ENCODE data around the gene PDGFC. TPM values are rescaled to one million over a fixed set of nuclear protein-coding genes. Genes with fewer than 3 reads are reported as not detected.

PDGFC gene
- total and polyA plus RNA-seq, 2 of the 8 experiments (the other 6 are each of a cell fraction or from before 2014, with no cell fraction given), result 0.65 to 2.7 TPM

GRCh38 chr4:156888762-156889161 is 82.8 kb downstream of the PDGFC start:
- FAIRE-seq, result no peak
- CTCF ChIA-PET (ENCODE audit: partially characterized antibody), result no interaction called here
- TF ChIP-seq POLR2AphosphoS5 (IDR thresholded peaks at IDR 0.05; ENCODE audit: low read depth, low read length) (no peak), SIRT6 (IDR thresholded peaks at IDR 0.05; ENCODE audit: low read length) (no peak), CTCF (IDR thresholded peaks at IDR 0.05; ENCODE audit: control extremely low read depth in 1 of 3, insufficient read depth in 1 of 3, low read depth in 1 of 3, low read length in 3 of 3) (no peak), ASH2L (IDR thresholded peaks at IDR 0.05; ENCODE audit: low read length) (no peak), CBX5 (IDR thresholded peaks at IDR 0.05; ENCODE audit: low read depth, low read length) (no peak), BCL11A (IDR thresholded peaks at IDR 0.05; ENCODE audit: low read depth in 2 of 2, low read length in 2 of 2) (no peak), TEAD4 (IDR thresholded peaks at IDR 0.05; ENCODE audit: low read depth, low read length) (no peak), SUZ12 (IDR thresholded peaks at IDR 0.05; ENCODE audit: low read length) (no peak), NRF1 (IDR thresholded peaks at IDR 0.05; ENCODE audit: low read depth, low read length) (no peak)

More at GRCh38 chr4:156888762-156889161, 82.8 kb downstream of the PDGFC start:
- no peak for DNase-seq (ENCODE audit: low read depth in 1 of 2, low spot score in 2 of 2)
- H3K9ac ChIP-seq (replicated peaks in 1 of 4; ENCODE audit: extremely low read depth in 1 of 4, low read depth in 3 of 4, low read length in 3 of 4), result no peak overlapping the region
- no peak overlapping the region for H2AFZ ChIP-seq (ENCODE audit: low read length)
- H3K79me1 ChIP-seq (ENCODE audit: low read depth, low read length), result no peaks in the 10 kb centered on the region
- H3K14ac ChIP-seq (ENCODE audit: insufficient read length), result no peak overlapping the region
- H4K8ac ChIP-seq (ENCODE audit: extremely low read depth, insufficient read depth, low read length), result no peak overlapping the region
- no peak overlapping the region for H3K23ac ChIP-seq (ENCODE audit: insufficient read length)
- no peak overlapping the region for H3K56ac ChIP-seq (replicated peaks; ENCODE audit: insufficient read length, low read depth, low read length)
- H3K27ac ChIP-seq (ENCODE audit: low read depth, low read length), result no peak overlapping the region
- H4K20me1 ChIP-seq (replicated peaks in 1 of 2; ENCODE audit: control insufficient read depth in 1 of 2, insufficient read depth in 2 of 2, low read length in 2 of 2), result no peaks in the 10 kb centered on the region
- WGBS, 2 experiments (ENCODE audit: extremely low coverage in 1 of 2, insufficient coverage in 1 of 2, insufficient read length in 1 of 2, insufficient replicate concordance in 2 of 2, low coverage in 1 of 2, low lambda C conversion rate in 2 of 2, missing lambda C conversion rate in 1 of 2), result 100% methylated on average over 3 of the region's 3 CpGs; no CpG with 5 or more reads in 1 of the 2 experiments
- no peak overlapping the region for H3K4me3 ChIP-seq (ENCODE audit: extremely low read depth in 1 of 4, insufficient read depth in 2 of 4, low read depth in 3 of 4, low read length in 4 of 4)
- POLR2A ChIA-PET (ENCODE audit: partially characterized antibody), result no interaction called here
- no peaks in the 10 kb centered on the region for H3K4me1 ChIP-seq (replicated peaks in 1 of 4; ENCODE audit: control insufficient read depth in 3 of 4, insufficient read depth in 4 of 4, low read length in 3 of 4)
- H3K9me3 ChIP-seq (ENCODE audit: insufficient read depth in 2 of 2, low read depth in 1 of 2, low read length in 1 of 2), result no peaks in the 10 kb centered on the region
- H3K4me2 ChIP-seq (ENCODE audit: insufficient read depth in 1 of 2, low read depth in 2 of 2, low read length in 2 of 2), result no peak overlapping the region
- H4K91ac ChIP-seq (replicated peaks; ENCODE audit: insufficient read length, low read length), result no peak overlapping the region
- no peak overlapping the region for H3K4ac ChIP-seq (replicated peaks; ENCODE audit: insufficient read length, low read depth, low read length)
- H3K79me2 ChIP-seq (ENCODE audit: control insufficient read depth in 1 of 2, insufficient read depth in 2 of 2, low read length in 2 of 2), result no peaks in the 10 kb centered on the region
- H3K23me2 ChIP-seq (ENCODE audit: low read depth, low read length), result no peaks in the 10 kb centered on the region
- H4K5ac ChIP-seq (ENCODE audit: insufficient read length, low read depth, low read length), result no peak overlapping the region
- H2BK120ac ChIP-seq (replicated peaks; ENCODE audit: low read depth, low read length), result no peak overlapping the region
- no peak overlapping the region for H2BK15ac ChIP-seq (ENCODE audit: low read length)
- no peak overlapping the region for H2BK12ac ChIP-seq (ENCODE audit: low read depth, low read length)
- H2AK5ac ChIP-seq (ENCODE audit: low read depth, low read length), result no peak overlapping the region
- H3K18ac ChIP-seq (ENCODE audit: extremely low read depth, low read length), result no peak overlapping the region
- no peaks in the 10 kb centered on the region for H3K27me3 ChIP-seq (replicated peaks in 1 of 4; ENCODE audit: control insufficient read depth in 3 of 4, extremely low read depth in 1 of 4, insufficient read depth in 3 of 4, low read length in 3 of 4)
- H2BK20ac ChIP-seq (ENCODE audit: low read length), result no peak overlapping the region
- no peak overlapping the region for H2BK5ac ChIP-seq (ENCODE audit: low read depth, low read length)
- no peaks in the 10 kb centered on the region; a peak in 1 of 8 replicates for H3K36me3 ChIP-seq (ENCODE audit: control insufficient read depth in 2 of 4, insufficient read depth in 4 of 4, low read length in 3 of 4)
